ENCODE measurements around the gene IFIT3. TPM values are rescaled to one million over a fixed set of nuclear protein-coding genes. Genes with fewer than 3 reads are reported as not detected.
"Not testable (repeated sequence)": the region's sequence is repeated elsewhere in the genome, so short reads cannot be mapped to it uniquely, and the experiment has no call there.

IFIT3 gene
- total RNA-seq, 2 donors from 2014 or later = 5.4 to 10.3 TPM

DNA sequence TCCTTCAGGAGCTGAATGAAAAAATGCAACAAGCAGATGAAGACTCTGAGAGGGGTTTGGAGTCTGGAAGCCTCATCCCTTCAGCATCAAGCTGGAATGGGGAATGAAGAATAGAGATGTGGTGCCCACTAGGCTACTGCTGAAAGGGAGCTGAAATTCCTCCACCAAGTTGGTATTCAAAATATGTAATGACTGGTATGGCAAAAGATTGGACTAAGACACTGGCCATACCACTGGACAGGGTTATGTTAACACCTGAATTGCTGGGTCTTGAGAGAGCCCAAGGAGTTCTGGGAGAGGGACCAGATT is 20.6 kb upstream of the IFIT3 start:
- DNase-seq = no peak
- no peaks in the 10 kb centered on the region for H3K27me3 Mint-ChIP-seq
- peaks cover 7% of the 10 kb centered on the region for H3K36me3 Mint-ChIP-seq (ENCODE audit: low read depth)
- peaks cover 3% of the 10 kb centered on the region for H3K9me3 ChIP-seq (ENCODE audit: control insufficient read depth, low read length, poor library complexity, severe bottlenecking)
- no peak for ATAC-seq
- no peak overlapping the region for H3K27ac Mint-ChIP-seq
- H3K4me3 Mint-ChIP-seq = no peak overlapping the region
- peaks cover 23% of the 10 kb centered on the region for H3K4me1 Mint-ChIP-seq

DNA sequence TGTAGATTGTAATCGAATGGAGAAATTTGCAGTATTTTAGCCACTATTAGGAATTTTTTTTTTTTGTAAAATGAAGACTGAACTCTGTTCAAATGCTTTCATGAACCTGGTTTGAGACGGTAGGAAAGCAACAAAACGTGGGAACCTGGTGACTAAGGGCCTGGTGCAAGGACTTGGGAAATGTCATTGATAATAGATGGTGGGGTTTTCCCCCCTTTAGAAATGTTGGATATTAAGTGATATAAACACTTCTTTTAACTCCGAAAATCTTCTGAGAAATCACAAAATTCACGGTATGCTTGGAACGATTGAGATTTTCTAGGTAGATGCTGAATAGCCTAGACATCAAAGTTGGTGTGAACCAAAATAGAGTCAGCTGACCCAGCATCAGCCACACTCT is 19.5 kb upstream of the IFIT3 start:
- no peaks in the 10 kb centered on the region for H3K27me3 Mint-ChIP-seq
- peaks cover 7% of the 10 kb centered on the region for H3K36me3 Mint-ChIP-seq (ENCODE audit: low read depth)
- no peak overlapping the region for H3K4me3 Mint-ChIP-seq
- peaks cover 17% of the 10 kb centered on the region for H3K4me1 Mint-ChIP-seq
- no peak overlapping the region for H3K27ac Mint-ChIP-seq
- no peak for ATAC-seq
- DNase-seq = no peak
- H3K9me3 ChIP-seq (ENCODE audit: control insufficient read depth, low read length, poor library complexity, severe bottlenecking) = peaks cover 3% of the 10 kb centered on the region

DNA sequence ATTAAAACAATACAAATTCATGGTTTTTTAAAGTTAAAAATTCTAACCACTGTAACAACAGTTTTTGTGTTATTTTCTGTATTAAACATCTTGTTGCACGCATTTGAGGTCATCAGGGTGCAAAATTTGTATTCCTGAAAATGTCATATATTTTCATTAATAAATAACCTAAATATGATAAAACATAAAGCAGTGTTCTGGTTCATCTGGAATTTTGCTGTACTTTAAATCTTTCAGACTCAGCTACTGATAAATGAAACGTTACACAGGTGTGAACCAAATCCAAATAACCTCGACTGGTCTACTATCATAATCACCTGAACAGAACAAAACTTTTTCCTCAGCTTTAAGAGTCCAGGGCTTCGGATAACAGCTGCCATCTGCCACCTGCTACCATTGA is 19.1 kb upstream of the IFIT3 start:
- peaks cover 3% of the 10 kb centered on the region for H3K9me3 ChIP-seq (ENCODE audit: control insufficient read depth, low read length, poor library complexity, severe bottlenecking)
- no peak for ATAC-seq
- DNase-seq = no peak
- no peak overlapping the region for H3K4me3 Mint-ChIP-seq
- no peaks in the 10 kb centered on the region for H3K27me3 Mint-ChIP-seq
- H3K27ac Mint-ChIP-seq = no peak overlapping the region
- H3K36me3 Mint-ChIP-seq (ENCODE audit: low read depth) = peaks cover 7% of the 10 kb centered on the region
- peaks cover 12% of the 10 kb centered on the region for H3K4me1 Mint-ChIP-seq

DNA sequence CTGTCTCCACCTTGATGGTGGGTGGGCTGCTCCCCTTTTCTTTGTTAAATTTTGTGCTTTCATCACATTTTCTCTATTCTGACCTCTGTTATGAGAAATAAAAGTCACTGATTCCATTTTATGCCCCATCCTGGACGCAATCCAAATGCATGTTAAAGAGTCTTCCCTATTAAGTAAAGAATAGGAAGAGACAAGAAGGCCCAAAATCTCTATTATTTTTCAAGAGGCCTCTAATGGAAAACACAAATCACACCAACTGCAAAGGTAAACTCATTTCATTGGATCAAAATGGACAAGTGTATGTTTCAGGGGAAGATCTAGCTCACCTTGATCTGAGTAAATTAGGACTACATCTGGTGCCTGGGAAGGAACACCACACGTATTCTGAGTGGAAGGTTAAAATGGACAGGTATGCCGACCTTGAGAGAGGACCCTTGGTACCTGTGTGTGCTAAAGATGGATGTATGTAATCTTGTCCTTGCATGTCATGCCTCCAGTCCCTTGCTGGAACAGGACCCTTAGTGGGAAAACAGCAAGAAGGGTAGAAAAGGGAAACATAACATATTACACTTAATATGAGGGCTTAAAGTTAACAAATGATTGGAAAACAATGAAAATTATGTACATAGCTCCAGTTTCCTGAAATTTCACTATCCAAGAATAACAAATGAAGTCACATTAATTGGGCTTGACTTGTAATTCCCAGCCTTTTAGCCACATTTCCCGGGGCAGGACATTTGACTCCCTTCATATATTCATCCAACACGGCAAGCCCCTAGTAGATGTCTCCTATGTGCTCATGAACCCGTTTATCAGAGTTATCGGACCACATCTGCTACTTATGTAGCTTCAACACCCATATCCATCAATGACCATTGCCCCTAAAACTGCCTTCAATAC is 18.4 kb upstream of the IFIT3 start:
- Mint-ChIP-seq H3K4me1 (peaks cover 5% of the 10 kb centered on the region), H3K36me3 (ENCODE audit: low read depth) (peaks cover 7% of the 10 kb centered on the region), H3K27ac (no peak overlapping the region), H3K4me3 (no peak overlapping the region), H3K27me3 (no peaks in the 10 kb centered on the region)
- peaks cover 3% of the 10 kb centered on the region for H3K9me3 ChIP-seq (ENCODE audit: control insufficient read depth, low read length, poor library complexity, severe bottlenecking)
- ATAC-seq (no peak), DNase-seq (no peak)

DNA sequence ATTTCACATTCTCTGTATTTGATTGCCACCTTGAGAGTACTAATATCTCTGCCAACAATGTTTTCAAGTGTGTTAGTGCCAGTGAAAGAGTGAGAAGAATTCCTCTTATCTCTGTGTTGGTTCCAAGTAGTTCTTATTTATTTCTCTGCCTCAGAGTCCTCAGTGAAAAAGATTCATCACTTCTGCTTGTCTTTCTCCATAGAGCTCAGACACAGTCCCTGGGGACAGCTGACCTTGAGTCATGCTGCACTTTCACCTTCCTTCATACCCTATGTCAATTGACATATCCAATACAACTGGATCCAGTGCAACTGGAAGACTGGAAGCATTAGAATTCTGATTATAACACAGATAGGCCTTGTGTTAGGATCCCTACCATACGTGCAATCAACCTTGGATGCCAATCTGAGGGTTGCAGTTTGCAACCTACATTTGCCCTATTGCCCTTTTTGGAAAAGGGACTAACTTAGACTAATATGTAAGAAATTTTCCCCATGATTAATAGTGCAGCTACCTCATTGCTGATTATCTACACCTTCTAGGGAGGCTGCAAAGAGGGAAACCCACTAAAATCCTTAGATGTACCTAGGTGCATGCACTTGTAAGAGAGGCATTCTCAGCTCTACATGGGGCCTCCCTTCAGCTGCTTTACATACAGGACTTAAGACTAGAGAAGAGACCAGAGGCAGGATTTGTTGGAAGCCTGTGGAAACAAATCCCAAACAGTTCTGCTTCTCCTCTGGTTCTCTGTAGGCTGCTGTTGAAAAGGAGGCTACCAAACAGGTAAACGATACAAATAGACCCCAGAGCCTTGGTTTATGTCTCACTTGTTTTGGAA is 17.5 kb upstream of the IFIT3 start:
- DNase-seq (no peak), ATAC-seq (no peak)
- Mint-ChIP-seq H3K4me3 (no peak overlapping the region), H3K4me1 (peaks cover 2% of the 10 kb centered on the region), H3K27ac (no peak overlapping the region), H3K27me3 (no peaks in the 10 kb centered on the region), H3K36me3 (ENCODE audit: low read depth) (peaks cover 7% of the 10 kb centered on the region)
- H3K9me3 ChIP-seq (ENCODE audit: control insufficient read depth, low read length, poor library complexity, severe bottlenecking) = peaks cover 3% of the 10 kb centered on the region

DNA sequence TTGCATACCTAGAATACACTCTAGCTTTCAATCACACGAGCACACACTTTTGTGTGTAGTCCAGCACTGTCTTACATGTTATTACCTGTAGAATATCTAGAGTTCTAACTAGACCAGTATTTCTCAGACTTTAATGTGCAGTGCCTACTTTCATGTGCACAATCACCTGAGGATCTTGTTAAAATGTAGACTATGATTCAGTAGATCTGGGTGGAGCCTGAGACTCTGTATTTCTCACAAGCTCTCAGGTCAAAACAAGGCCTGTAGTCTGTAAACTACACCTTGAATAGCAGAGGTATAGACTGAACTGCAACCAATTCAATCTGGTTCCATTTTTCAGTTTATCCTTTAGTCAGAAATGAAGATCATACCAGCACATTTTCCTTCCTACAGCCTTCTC is 14.8 kb upstream of the IFIT3 start:
- Mint-ChIP-seq H3K27me3 (no peaks in the 10 kb centered on the region), H3K27ac (no peak overlapping the region), H3K4me3 (no peak overlapping the region), H3K36me3 (ENCODE audit: low read depth) (peaks cover 3% of the 10 kb centered on the region), H3K4me1 (peaks cover 2% of the 10 kb centered on the region)
- DNase-seq = no peak
- H3K9me3 ChIP-seq (ENCODE audit: control insufficient read depth, low read length, poor library complexity, severe bottlenecking) = peaks cover 3% of the 10 kb centered on the region
- no peak for ATAC-seq

DNA sequence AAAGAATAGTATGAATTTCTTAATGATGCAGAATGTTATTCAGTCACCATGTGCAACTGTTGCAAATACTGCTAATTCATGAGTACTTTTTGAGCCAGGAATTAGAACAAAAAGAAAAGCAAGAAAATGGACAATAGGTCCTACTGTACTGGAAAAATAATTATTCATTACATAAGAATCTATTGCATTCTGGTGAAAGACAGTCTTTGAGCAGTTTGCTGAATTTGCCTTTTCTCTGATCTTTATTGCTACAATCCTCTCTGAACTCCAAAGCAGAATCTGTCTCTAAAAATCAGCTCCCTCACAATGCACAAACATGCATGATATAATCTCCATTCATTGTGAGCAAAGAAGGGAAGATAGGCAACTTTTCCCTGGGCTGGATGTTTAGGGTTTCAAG is 13.1 kb upstream of the IFIT3 start:
- H3K4me3 Mint-ChIP-seq = no peak overlapping the region
- peaks cover 2% of the 10 kb centered on the region for H3K4me1 Mint-ChIP-seq
- no peaks in the 10 kb centered on the region for H3K9me3 ChIP-seq (ENCODE audit: control insufficient read depth, low read length, poor library complexity, severe bottlenecking)
- H3K27me3 Mint-ChIP-seq = no peaks in the 10 kb centered on the region
- ATAC-seq (no peak), DNase-seq (no peak)
- no peak overlapping the region for H3K27ac Mint-ChIP-seq
- H3K36me3 Mint-ChIP-seq (ENCODE audit: low read depth) = no peaks in the 10 kb centered on the region

DNA sequence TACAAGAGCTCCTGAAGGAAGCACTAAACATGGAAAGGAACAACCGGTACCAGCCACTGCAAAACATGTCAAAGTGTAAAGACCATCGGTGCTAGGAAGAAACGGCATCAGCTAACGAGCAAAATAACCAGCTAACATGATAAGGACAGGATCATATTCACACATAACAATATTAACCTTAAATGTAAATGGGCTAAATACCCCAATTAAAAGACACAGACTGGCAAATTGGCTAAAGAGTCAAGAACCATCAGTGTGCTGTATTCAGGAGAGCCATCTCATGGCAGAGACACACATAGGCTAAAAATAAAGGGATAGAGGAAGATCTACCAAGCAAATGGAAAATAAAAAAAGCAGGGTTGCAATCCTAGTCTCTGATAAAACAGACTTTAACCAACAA is 9.8 kb upstream of the IFIT3 start:
- ATAC-seq; H3K36me3 Mint-ChIP-seq (ENCODE audit: low read depth); H3K9me3 ChIP-seq (ENCODE audit: control insufficient read depth, low read length, poor library complexity, severe bottlenecking); H3K27me3 Mint-ChIP-seq; H3K4me3 Mint-ChIP-seq; H3K4me1 Mint-ChIP-seq; H3K27ac Mint-ChIP-seq; DNase-seq: not testable (repeated sequence)

DNA sequence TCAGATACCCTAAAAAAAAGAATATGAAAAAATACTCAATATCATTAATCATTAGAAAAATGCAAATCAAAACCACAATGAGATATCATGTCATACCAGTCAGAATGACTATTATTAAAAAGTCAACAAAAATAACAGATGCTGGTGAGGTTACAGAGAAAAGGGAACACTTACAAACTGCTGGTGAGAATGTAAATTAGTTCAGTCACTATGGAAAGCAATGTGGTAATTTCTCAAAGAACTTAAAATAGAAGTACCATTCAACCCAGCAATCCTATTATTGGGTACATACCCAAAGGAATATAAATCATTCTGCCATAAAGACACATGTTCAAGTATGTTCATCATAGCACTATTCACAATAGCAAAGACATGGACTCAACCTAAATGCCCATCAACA is 2.7 kb upstream of the IFIT3 start:
- H3K4me1 Mint-ChIP-seq = peaks cover 25% of the 10 kb centered on the region
- not testable (repeated sequence) for H3K4me3 Mint-ChIP-seq; ATAC-seq; H3K9me3 ChIP-seq (ENCODE audit: control insufficient read depth, low read length, poor library complexity, severe bottlenecking); DNase-seq; H3K27me3 Mint-ChIP-seq; H3K36me3 Mint-ChIP-seq (ENCODE audit: low read depth)
- peak overlapping the region; percentile 39 for H3K27ac Mint-ChIP-seq

DNA sequence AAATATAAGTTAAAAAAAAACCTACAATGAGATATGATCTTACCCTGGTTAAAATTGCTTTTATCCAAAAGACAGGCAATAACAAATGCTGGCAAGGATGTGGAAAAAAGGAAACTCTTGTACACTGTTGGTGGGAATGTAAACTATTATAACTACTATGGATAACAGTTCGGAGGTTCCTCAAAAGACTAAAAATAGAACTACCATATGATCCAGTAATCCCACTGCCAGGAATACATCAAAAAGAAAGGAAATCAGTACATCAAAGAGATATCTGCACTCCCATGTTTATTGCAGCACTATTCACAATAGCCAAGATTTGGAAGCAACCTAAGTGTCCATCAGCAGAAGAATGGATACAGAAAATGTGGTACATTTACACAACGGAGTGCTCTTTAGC is 1.9 kb upstream of the IFIT3 start:
- not testable (repeated sequence) for DNase-seq; H3K36me3 Mint-ChIP-seq (ENCODE audit: low read depth); ATAC-seq; H3K4me3 Mint-ChIP-seq; H3K9me3 ChIP-seq (ENCODE audit: control insufficient read depth, low read length, poor library complexity, severe bottlenecking); H3K27me3 Mint-ChIP-seq
- H3K27ac Mint-ChIP-seq = peak overlapping the region; percentile 39
- peaks cover 27% of the 10 kb centered on the region for H3K4me1 Mint-ChIP-seq

DNA sequence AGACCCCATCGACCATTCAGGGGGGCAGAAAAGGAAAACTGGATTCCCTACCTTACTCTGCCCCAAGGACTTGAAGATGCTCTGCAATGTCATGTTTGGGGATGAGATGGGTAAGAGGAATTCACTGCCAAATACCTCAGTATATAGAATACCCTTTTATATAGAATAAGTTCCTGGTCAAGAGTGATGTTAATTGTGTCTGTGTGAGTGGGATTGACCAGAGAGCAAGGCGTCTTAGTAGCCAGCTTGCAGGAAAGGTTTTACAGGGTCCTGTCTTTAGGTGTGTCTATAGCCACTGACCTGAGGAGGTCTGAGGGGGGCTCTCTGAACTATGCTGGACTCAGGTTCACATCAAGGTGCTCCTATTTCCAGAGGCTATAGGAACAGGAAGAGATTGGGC is 1.4 kb downstream of the IFIT3 start:
- H3K4me1 Mint-ChIP-seq = peaks cover 50% of the 10 kb centered on the region
- peaks cover 2% of the 10 kb centered on the region for H3K36me3 Mint-ChIP-seq (ENCODE audit: low read depth)
- DNase-seq (no peak), ATAC-seq (no peak)
- peak overlapping the region; percentile 98 for H3K27ac Mint-ChIP-seq
- peak overlapping the region; percentile 96 for H3K4me3 Mint-ChIP-seq
- H3K9me3 ChIP-seq (ENCODE audit: control insufficient read depth, low read length, poor library complexity, severe bottlenecking) = no peaks in the 10 kb centered on the region
- no peaks in the 10 kb centered on the region for H3K27me3 Mint-ChIP-seq

DNA sequence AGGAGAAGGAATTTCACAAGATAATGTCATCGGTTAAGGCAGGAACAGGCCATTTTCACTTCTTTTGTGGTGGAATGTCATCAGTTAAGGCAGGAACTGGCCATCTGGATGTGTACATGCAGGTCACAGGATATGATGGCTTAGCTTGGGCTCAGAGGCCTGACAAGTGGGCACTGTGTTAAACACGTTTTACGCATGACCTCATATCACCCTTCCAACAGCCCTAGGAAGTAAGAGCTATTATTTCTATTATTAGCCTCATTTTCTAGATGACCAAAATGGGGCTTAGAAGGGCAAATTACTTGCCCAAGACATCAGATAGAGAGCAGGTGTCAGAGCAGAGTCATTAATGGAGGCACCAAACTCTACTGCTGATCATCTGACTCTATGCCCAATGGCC is 2.2 kb downstream of the IFIT3 start:
- H3K27me3 Mint-ChIP-seq; DNase-seq; ATAC-seq; H3K36me3 Mint-ChIP-seq (ENCODE audit: low read depth); H3K27ac Mint-ChIP-seq; H3K4me3 Mint-ChIP-seq; H3K9me3 ChIP-seq (ENCODE audit: control insufficient read depth, low read length, poor library complexity, severe bottlenecking): not testable (repeated sequence)
- H3K4me1 Mint-ChIP-seq = peaks cover 52% of the 10 kb centered on the region

DNA sequence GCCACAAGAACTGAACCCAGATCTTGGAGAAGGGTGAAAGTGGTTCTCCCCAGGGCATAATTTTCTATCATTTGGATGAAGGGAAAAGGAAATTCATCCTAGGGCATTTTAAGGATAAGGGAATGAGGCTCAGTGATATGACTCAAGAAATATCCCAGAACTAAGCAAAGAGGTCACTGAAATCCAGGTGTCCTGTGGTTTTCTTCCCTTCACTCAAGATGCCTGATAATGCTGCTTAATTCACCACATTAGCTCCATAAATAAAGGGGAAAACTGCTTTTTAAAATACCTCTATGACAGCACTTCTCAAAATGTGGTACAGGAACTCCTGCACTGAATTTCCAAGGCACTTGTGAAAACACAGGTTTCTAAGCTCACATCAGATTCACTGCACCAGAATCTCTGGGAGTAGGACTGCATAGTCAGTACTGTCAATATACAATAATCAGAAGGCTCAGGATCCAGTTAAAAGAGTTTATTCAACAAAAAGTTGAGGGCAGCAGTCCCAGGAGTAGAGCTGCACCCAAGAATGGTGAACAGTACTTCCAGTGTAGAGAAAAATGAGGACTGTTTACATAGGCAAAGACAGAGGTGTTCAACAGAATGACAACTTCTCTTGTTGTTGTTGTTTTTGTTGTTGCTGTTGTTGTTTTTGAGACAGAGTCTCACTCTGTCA is 2.9 kb downstream of the IFIT3 start:
- H3K9me3 ChIP-seq (ENCODE audit: control insufficient read depth, low read length, poor library complexity, severe bottlenecking) = no peaks in the 10 kb centered on the region
- Mint-ChIP-seq H3K4me3 (peak overlapping the region; percentile 41), H3K27me3 (no peaks in the 10 kb centered on the region), H3K27ac (peak overlapping the region; percentile 97), H3K4me1 (peaks cover 57% of the 10 kb centered on the region), H3K36me3 (ENCODE audit: low read depth) (peaks cover 2% of the 10 kb centered on the region)
- ATAC-seq = no peak
- no peak for DNase-seq
